Activated CD4-positive, alpha-beta T cell treated with anti-CD3 and anti-CD28 coated beads, Interleukin-2, amount 50 U/mL, for 4 hours (primary cell): Measurements from ENCODE around the gene TOB2.
A peak's percentile ranks its signal among the peaks of the same experiment; 100 is the strongest.
"Not testable (repeated sequence)": the region's sequence is repeated elsewhere in the genome, so short reads cannot be mapped to it uniquely, and the experiment has no call there.

Source experiments
- DNase-seq, 2 experiments: peaks; one replicate each; pipeline ENCODE4 v3.0.0-alpha.2; 2020

The TOB2 gene

DNA sequence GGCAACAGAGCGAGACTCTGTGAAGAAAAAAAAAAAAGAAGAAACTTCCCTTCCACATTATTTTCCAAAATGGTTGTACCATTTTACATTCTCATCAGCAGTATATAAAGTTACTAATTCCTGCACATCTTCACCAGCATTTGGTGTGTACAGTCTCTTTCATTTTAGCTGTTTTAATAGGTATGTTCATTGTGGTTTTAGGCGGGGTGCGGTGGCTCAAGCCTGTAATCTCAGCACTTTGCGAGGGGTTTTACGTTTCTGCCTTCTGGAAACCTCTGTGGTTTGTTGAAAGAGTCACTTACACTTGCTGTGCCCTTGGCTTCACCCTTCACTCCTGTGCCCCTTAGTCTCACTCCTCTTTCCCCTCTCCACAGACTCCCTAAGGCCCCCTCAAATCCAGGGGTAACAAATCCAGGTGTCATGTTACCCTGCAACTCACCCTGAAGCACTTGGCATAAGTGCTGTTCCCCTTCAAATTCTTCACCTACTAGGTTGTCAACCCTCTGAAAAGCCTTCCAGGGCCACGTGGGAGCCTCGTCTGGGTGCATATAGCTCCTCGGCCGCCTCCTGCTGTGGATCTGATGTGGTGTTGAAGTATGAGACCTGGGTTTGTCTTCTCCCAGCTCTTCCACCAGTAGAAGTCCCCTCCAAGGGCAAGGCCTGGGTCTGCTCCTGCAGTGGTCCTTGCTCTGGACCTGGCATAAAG, 20.8 kb downstream of the TOB2 start:
- no peak for DNase-seq

DNA sequence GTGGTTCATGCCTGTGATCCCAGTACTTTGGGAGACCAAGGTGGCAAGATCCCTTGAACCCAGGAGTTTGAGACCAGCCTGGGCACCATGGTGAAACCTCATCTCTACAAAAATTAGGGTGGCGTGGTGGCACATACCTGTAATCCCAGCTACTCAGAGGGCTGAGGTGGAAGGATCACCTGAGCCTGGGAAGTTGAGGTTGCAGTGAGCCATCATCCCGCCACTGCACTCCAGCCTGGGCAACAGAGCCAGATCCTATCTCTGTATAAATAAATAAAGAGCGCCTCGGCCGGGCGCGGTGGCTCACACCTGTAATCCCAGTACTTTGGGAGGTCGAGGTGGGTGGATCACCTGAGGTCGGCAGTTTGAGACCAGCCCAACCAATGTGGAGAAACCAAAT, 27.9 kb downstream of the TOB2 start:
- DNase-seq, result no peak

DNA sequence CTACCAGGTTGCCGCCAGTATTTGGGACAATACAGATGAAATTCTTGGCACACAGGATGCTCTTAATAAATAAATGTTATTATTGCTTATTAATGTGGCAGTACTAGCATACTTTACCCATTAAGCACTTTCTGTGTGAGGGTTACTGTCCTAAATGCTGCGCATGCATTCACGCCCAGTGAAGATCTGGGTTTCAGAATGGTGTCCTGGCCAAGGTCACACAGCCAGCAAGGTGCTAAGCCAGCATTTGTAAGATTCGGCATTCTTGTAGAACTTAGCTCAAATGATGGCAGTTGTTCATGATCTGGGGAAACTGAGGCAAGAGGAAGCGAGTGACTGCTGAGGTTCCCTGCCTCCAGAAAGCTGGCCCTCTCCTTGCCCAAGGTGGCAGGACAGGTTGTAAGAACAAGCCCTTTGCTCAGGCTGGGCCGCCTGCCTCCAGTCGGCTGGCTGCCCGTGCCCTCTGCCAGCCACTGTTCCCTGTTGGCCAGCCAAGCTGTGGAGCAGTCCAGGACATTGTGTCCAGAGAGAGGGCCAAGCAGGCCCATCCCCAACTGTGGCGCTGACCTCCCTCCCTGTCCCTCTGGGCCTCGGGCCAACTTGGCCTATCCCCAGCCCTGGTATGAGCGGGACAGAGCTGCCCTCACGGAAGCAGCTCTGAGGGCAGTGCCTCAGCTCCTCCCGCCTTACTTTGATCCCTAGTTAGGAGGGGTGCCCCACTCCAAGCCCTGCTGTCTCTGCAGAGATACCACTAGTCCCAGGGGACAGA, 28.8 kb downstream of the TOB2 start:
- no peak for DNase-seq

DNA sequence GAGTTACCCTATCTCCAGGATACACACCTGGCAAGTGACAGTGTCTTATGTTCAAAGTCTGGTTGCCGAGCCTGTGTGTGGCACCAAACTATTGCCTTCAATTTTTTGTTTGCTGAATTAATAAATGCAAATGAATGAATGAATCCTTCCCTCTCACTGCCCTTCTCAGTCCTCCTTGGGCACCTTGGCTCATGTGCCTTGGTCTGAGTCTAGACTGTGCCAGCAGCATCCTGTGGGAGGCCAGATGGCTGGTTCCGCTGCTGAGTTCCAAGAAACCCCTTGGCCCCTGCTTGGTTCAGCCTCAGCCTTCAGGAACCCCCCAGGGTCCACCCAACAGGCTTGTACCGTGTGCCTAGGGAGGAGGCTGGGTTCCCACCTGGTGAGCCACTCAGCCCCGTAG, 31.0 kb downstream of the TOB2 start:
- no peak for DNase-seq

DNA sequence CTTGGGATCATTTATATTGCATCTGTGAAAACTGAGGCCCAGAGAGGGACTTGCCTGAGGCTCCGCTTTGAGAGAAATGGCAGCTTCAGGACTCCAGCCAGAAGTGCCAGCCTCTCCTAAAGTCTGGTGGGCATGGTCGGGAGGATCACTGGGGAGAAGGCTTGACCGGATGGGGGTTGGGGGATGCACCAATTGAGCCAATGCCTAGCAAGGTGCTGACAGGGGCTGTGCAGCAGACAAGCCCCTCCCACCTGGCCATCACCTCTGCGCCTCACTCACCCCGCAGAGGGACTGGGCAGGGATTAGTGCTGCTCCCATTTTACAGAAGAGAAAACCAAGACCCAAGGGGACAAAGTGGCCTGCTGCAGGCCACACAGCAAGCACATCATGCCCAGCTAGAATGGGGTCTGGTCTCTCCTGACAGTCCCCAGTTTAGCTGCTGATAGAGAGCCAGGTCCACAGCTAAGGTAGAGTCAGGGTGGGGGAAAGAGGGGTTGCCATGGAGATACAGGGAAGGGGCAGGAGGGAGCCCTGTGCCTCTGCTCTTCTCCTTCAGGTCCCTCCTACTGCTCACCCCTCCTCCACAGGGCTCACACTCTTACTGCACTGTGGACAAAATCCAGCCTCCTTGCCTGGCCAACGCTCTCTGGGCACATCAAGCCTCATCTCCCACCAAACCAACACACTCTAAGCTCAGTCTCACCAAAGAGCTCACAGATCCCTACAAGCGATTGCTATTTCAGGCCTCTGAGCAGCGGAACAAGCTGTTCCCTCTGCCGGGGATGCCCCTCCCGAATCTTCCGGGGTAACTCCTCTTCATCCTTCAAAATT, 35.4 kb downstream of the TOB2 start:
- DNase-seq, result no peak

DNA sequence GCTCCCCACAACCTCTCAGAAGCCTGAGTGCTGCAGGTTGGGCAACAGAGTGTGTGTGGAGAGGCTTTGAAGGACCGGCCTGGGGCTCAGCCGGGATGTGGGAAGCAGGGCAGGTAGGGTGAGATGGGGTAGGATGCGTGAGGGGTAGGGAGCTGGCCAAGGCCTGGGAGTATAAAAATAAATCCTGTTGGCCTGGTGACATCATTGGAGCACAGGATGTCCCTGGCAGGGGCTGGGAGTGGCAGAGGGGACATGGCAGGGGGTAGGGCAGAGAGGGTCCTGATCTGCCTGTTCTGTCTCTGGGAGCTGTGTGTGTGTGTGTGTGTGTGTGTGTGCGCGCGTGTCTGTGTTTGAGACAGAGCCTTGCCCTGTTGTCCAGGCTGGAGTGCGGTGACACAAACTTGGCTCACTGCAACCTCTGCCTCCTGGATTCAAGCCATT, 36.3 kb downstream of the TOB2 start:
- no peak for DNase-seq

DNA sequence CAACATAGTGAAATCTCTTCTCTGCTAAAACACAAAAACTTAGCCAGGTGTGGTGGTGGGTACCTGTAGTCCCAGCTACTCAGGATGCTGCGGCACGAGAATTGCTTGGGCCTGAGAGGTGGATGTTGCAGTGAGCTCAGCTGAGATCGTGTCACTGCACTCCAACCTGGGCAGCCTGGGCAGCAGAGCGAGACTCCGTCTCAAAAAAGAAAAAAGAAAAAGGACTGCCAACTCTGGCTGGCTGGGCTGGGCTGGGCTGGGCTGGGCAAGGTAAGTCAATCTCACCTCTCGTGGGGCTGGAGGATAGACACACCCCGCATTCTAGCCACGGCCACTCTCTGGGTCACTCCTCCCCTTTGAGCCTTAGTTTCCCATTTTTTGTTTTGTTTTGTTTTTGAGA, 37.9 kb downstream of the TOB2 start:
- no peak for DNase-seq

DNA sequence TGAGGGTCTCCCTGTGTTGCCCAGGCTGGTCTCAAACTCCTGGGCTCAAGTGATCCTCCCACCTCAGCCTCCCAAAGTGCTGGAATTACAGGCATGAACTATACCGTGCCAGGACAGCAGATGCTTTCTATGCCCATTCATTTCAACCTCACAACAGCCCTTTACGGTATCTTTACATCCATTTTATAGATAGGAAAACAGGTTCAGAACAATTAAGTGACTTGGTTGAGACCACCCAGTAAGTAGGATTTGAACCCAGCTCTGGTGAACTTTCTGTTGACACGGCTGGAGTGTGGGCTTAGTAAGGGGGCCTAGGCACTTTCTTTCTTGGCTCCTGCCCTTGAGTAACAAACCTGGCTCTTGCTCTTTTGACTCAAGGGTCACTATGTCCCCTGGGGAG, 39.2 kb downstream of the TOB2 start:
- DNase-seq, result no peak

DNA sequence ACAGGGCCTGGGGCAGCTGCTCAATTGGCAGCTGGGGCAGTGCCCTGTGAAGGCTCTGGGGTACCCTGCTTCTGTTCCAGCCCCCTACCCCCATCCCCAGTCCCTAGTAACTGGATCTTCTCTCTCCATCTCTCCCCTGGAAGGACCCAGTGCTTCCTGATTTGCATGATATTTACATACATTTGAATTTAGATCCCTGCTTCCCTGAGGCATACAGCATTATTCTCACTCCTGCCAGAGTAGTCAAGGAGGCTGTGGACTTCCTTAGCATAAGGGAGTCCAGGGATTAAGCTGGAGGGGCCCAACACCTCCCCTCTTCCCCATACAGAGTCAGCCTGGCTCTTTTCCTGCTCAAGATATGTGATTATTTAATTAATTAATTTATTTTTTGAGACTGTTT, 40.2 kb downstream of the TOB2 start:
- DNase-seq, result no peak

DNA sequence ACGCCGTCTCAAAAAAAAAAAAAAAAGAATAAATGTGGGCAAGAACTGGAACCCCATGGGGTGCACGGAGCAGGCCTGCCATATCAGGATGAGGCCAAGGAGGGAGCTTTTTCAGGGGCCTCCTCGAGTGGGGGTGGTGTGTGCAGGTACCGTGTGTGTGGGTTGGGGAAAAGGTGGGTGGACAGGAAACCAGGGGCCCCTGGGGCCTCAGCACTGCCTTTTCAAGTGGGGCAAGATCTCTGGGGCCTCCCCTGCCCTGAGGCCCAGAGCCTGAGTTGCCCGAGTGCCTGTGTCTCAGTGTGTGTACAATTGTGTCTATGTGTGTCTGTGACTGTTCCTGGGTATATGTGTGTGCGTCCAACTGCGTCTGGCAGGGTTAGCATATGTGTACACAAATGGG, 41.0 kb downstream of the TOB2 start:
- peak in 1 of 2 experiments; percentile 21 for DNase-seq

DNA sequence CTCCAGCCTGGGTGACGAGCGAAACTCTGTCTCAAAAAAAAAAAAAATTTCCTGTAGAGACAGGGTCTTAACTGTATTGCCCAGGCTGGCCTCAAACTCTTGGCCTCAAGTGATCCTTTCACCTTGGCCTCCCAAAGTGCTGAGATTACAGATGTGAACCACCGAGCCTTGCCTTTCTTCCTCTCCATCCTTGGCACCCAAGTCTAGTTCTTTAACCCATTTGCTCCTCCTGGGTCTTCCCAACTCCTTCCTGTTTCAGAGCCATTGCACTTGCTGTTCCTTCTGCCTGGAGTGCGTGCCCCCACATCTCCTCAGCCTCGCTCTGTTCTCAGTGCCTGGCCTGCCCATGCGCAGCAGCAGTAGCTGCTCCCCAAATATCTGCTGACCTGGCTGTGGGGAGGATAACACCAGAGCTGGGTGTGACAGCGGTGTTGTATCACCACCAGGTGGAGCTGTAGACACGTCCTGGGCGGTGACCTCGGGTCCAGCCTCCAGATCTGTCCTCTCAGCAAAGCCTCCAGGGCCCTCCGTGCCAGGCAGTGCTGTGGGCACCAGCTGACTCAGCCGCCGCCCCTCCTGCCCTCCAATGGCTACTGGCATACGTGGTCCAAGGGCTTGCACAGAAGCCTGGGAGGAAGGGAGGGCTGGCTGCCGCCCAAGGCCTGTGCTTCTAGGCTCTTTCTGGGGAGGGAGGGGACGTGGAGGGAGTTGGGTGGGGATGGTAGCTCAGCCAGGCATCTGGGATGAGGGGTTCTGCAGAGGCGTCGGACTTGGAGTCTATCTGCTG, 42.9 kb downstream of the TOB2 start:
- peak; percentile 74 to 75 for DNase-seq

DNA sequence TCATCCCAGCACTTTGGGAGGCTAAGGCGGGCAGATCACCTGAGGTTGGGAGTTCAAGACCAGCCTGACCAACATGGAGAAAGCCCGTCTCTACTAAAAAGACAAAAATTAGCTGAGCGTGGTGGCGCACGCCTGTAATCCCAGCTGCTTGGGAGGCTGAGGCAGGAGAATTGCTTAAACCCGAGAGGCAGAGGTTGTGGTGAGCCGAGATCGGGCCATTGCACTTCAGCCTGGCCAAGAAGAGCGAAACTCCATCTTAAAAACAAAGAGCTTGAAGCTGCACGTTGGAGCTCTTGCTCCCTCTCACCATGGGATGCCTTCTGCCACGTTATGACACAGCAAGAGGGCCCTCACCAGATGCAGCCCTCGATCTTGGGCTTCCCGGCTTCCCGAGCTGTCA, 43.8 kb downstream of the TOB2 start:
- not testable (repeated sequence) for DNase-seq

DNA sequence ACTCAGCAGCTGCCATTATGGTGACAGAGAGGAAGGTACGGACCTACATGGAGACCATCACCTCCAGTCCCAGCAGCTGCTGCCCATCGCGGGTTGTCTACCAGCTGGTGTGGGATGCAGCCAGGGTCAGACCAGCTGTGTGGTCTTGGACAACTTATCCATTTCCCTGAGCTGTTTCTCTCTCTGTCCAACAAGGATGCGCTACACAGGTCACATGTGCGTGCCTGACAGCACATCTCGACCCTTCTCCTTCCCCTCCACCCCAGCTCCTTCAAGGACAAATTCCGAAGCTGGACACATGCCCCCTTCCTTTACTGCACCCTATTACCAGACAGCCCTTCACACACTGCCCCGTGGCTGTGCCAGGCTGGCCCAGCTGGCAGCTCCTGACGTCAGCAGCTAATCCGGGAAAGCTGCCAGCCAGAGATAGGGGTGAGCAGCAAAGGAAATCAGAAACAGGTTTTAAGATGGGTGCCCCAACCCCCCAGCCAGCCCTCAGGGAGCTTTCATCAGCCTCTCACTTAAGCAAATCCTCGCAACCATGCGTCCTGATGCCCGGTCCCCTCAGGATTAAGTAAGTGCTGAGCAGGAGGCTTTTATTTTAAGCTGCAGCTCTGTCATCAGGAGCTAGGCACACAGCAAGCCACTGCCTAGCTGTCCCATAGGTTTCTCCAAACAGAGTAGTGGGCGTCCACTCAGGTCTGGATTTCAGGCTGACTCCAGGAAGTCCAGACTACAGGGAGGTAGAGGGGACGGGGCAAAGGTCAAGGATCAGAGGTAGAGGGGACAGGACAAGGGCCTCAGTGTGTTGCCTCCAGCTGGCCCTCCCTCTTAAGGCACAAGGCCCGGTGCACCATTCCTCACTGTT, 44.6 kb downstream of the TOB2 start:
- DNase-seq, result no peak

DNA sequence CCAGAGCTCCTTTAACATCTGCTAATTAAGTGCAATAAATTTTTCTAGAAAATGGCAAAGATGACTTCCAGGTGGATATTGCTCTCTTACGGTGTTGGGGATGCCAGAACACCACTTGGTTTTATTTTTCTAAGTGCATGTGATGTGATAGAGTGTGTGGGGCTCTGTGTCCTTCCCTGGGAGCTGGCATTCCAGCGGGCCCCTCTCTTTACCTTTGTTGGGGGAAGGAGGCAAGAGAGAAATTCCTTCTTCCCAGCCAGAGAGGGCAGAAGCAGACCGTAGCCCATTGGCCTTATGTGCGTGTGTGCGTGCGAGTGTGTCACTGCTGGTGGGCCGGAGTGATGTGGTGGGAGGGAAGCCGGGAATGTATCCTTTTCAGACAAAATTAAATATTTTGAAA, 47.7 kb downstream of the TOB2 start:
- no peak for DNase-seq

DNA sequence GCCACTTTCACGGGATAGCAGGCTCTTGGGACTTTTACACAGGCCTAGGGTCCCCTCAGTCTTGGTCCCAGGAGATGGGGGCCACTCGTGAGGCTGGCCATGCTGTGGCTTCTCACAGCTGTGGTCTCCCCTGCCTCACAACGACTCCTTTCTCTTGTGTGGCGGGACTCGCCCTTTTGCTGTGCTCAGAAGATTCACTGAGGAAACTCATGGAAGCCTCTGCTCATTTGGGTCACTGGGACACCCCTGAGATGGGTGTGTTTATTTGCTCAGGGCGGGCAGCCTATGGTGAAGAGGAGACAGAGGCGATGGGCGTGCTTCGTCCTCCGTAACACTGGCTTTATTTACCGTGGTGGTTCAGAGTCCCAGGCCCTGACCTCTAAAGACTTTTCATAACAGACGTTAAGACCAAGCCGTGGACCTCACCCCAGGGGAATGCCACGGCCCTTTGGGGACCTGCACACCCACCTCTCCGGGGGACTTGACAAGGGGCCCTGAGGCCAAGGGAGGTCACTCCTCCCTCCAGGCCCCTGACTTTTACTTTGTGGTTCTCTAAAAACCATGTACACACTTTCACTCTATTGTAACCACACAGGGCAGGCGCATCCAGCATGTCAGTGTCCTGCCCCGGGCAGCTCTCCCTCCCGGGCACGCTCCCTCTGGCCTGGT, 49.3 kb downstream of the TOB2 start:
- DNase-seq, result no peak

DNA sequence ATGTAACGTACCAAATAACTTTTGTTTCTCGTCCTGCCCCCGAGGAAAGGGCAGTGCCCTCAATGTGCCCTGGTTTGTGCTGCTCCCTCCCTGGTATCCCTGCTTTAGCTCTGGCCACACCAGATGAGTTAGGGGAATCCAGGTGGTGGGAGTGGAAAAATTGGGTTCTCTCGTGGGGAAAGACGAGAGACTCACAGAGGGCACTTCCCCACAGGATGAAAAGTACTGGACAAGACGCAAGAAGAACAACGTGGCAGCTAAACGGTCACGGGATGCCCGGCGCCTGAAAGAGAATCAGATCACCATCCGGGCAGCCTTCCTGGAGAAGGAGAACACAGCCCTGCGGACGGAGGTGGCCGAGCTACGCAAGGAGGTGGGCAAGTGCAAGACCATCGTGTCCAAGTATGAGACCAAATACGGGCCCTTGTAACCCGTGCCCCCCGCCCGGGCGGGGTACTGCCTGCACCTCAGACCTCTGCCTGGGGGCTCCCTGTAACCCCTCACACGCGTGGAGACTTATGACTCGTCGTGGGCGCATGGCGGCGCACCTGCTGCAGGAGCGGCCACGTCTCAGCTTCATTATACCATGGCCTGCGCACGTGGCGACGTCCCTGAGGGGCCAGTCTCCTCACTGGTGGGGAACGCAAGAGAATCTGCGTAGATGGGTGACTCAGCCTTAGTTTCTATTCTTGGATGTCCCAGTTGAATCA, 50.9 kb downstream of the TOB2 start:
- no peak for DNase-seq

DNA sequence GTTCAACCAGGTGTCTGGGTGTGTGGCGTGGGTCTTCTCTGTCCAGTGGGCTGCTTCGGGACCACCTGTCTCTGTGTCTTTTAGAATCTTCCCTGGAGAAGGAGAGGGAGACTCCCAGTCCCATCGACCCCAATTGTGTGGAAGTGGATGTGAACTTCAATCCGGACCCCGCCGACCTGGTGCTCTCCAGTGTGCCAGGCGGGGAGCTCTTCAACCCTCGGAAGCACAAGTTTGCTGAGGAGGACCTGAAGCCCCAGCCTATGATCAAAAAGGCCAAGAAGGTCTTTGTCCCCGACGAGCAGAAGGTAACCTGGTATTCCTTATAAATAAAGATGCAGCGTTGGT, 52.6 kb downstream of the TOB2 start:
- DNase-seq, result no peak

DNA sequence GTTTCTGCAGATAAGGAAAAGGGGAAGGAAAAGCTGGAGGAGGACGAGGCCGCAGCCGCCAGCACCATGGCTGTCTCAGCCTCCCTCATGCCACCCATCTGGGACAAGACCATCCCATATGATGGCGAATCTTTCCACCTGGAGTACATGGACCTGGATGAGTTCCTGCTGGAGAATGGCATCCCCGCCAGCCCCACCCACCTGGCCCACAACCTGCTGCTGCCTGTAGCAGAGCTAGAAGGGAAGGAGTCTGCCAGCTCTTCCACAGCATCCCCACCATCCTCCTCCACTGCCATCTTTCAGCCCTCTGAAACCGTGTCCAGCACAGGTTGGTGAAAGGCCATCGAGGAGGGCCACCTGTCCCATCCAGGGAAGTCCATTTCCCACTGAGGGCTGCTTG, 59.3 kb downstream of the TOB2 start:
- no peak for DNase-seq

DNA sequence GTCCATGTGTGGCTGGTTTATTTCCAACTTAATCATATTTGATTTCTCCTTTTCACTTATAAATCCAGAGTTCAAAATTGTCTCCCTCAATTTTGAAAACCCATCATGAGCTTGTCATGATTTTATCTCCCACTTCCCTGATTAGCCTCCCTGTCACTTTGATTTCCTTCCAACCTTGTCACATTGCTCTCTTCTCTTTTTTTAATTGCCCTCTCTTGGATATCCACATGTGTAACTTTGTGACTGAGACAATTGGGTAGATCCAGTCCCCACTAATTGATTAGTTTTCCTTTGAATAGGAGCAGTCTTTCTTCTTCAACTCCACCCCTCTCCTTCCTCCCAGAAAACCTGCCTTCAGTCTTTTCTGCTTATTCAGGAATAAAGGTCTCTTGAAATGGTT, 62.5 kb downstream of the TOB2 start:
- no peak for DNase-seq
